Stimulated activated CD8-positive, alpha-beta memory T cell treated with anti-CD3 and anti-CD28 coated beads, Interleukin-4, amount 100 ng/mL, for 1 hour (primary cell): Measurements from ENCODE around the gene HLA-B.

ENCODE experiments used
- DNase-seq, 2 donors: peaks; one replicate each; pipeline ENCODE4 v3.0.0-alpha.2; 2020; ENCODE audit warnings: low read depth in 2 of 2, low spot score in 1 of 2

Gene HLA-B

GRCh38 chr6:31308050-31308844, 48.7 kb downstream of the HLA-B start:
- peak; percentile 35 to 36 for DNase-seq

DNA sequence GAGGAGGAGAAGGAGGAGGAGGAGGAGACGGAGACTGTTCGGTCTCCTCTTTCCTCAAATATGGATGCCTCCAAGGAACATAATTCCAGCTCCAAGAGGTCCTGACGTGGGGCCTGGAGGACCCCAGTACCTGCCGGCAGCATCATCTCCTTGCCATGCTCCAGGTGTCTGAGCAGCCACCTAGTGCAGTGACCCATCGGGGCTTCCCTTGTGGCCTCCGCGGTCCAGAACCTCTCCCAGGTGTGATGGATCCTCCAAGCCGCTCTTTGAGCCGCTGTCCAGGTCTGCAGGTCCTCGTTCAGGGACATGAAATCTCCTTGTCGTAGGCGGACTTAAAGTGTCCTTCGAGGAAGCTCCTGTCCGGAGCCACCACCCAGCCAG, 49.3 kb downstream of the HLA-B start:
- DNase-seq: no peak

GRCh38 chr6:31305703-31306219, 51.2 kb downstream of the HLA-B start:
- DNase-seq: no peak

DNA sequence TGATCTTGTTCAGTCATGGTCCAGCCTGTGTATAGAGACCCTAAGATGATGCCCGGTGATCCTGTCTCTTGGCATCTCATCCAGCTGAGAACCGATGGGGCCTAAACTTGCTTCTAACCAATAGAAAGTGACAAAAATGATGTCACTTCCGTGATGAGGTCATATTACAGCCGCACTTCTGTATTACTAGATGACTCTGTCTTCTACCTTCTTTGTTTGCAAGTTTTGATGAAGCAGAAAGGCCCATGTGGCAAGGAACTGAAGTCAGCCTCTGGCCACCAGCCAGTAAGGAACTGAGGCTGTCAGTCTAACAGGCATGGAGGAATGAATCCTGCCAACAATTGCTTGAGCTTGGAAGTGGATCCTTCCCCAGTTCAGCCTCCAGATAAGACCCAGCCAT, 52.3 kb downstream of the HLA-B start:
- DNase-seq: no peak
